HG02870 (cell line): ENCODE results near the gene FIP1L1.
A peak's percentile ranks its signal among the peaks of the same experiment; 100 is the strongest.
"Not testable (repeated sequence)": the region's sequence is repeated elsewhere in the genome, so short reads cannot be mapped to it uniquely, and the experiment has no call there.

Source experiments
- ATAC-seq: cut with Tn5 transposase; IDR thresholded peaks from one replicate; pipeline ENCODE4 v1.9.1; 2021; ENCODE audit warnings: mild to moderate bottlenecking, moderate library complexity; ENCODE audit not compliant: unreplicated experiment

FIP1L1 gene

DNA sequence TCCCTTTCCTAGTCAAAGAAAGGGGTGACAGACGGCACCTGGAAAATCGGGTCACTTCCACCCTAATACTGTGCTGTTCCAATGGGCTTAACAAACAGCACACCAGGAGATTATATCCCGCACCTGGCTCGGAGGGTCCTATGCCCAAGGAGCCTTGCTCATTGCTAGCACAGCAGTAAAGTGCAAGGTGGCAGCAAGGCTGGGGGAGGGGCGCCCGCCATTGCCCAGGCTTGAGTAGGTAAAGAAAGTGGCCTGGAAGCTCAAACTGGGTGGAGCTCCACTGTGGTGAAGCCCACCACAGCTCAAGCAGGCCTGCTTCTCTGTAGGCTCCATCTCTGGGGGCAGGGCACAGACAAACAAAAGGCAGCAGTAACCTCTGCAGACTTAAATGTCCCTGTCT lies 89.1 kb downstream of the FIP1L1 start:
- not testable (repeated sequence) for ATAC-seq

- ATAC-seq = no peak
These were observed 99.0 kb downstream of the FIP1L1 start for GRCh38 chr4:53476232-53477037.

GRCh38 chr4:53477038-53477565 lies 99.7 kb downstream of the FIP1L1 start:
- no peak for ATAC-seq

DNA sequence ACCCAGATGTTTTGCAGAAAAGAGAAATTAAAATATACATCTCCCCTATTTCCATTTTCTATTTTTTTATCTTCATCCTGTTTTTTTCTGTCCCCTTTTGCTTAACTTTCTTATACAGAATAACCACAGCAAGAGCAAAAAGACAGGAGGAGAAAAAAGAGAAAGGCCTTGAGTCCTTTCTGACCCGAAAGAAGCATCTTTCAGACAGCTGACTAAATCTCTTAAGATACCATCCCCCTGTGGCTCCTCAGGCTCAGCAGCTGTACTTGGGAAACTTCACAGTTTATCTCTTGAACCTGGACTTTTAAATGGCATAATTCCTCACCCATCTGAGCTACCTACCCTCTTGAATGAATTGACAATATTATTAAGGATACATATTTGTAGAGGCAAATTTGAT lies 100.2 kb downstream of the FIP1L1 start:
- ATAC-seq = no peak

DNA sequence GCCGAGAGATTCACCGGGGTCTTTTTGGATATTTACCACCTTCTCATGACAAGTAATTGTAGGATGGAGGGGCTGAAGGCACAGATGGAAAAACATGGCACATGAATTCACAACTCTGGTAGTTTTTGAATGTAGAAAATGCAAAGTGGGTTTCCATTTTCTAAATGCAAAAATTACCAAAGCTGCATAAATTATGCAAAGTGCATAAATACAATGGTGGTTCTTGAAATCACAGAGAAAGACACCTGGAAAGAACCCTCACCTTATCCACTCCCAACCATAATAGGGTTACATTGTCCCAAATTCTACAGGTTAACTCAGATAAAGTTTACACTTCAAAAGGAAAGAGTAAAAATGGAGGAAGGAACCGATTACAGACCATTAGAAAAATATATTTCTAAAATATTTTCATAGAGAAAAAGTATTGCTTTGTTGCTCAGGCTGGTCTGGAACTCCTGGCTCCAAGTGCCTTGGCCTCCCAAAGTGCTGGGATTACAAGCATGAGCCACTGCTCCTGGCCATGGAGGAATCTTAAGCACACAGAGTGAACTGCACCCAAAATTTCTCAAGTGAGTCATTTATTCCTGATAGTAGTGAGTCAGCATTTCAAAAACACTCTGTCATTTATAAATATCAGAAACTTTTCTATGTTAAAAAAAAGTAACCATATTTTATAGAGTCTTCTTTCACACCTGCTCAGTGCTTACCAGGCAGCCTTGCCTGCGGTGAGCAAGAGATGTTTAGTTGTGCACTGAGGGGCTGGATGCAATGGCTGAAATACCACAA lies 101.4 kb downstream of the FIP1L1 start:
- no peak for ATAC-seq

DNA sequence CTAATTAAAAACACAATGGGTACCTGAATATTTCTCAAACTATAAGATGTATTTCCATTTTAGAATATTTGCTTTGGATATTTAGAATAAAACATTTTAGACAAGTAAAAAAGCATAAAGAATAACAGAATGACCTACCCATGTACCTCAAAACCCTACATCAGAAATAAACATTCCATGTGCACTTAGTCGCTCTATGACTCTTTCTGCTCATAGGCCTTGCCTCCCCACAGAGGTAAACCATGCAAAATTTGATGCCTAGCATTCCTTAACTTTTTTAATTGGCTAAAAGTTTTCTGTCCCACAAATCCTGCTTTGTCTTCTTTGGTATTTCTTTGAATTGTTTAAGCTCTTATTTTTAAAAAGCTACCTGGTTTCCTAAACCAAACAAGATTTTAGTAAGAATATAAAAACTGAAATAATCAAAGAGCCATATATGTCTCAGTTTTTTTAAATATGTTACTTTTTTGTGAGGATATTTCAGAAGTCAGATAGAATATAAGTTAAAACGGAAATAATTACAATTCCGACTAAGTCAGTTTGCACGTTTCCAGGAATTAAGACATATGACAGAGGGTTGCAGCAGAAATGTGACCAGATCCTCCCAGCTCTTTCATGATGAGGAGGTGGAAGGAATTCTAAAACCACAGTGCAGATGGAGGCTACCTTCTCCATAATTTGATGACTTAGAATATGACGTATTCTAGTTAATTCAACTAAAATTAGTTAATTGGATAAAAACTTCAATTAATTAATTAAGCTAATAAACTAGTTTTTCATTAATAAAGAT lies 102.5 kb downstream of the FIP1L1 start:
- no peak for ATAC-seq

GRCh38 chr4:53480909-53481308 lies 103.5 kb downstream of the FIP1L1 start:
- ATAC-seq = no peak

DNA sequence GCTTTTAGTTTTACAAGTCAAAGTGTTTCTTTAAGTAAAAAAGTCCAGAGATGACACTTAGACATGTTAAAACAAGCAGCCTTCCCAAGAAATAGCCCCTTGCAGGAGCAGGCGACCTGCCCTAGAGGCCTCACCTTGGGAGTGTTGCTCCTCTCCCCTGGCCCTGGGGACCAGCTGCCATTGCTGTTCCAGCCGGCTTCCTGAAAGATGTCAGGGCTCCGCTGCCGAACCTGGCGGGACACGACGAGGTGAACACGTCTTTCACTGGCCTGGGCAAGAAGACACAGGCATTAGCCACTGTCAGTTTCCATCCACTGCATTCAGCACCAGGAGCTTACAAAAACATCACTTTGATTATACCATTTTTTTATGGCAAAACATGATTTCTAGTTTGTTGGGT lies 104.1 kb downstream of the FIP1L1 start:
- no peak for ATAC-seq

GRCh38 chr4:53483250-53483649 lies 105.8 kb downstream of the FIP1L1 start:
- no peak for ATAC-seq

GRCh38 chr4:53484911-53485657 lies 107.6 kb downstream of the FIP1L1 start:
- no peak for ATAC-seq

DNA sequence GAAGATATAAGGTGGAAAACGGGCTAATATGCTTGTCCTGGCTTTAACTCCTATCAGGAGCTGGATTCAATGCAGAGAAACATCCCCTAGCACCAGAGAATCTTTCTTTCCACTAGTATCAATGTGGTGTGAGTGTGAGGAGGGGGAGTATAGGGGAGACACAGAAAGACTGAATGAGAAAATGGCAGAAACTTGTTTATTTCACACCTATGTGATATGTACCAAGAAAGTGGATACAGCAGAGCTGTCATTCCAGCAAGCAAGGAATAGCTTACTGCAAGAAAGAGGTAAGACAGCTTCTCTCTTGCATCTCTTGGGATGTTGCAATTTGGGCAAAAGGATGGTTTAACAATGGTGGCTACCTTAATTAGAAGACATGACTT lies 108.2 kb downstream of the FIP1L1 start:
- no peak for ATAC-seq

DNA sequence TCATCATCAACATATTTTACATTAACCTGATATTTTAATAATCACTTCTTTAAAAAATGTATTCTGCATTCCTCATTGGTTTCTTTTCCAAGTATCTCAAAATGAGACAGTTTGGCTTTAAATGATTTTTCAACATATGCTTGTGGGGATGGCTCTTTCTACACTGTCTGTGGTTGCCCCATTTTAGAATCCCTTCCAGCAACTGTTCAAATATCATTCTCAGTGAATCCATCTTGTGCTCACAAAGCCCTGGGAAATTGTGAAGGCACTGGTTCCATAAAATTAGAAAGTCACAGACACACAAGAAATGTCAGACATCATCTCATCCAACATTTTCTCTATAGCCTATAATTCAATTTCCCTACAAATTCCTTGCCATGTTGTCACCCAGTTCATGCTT lies 110.3 kb downstream of the FIP1L1 start:
- ATAC-seq = no peak

GRCh38 chr4:53489279-53489889 lies 111.9 kb downstream of the FIP1L1 start:
- no peak for ATAC-seq

- ATAC-seq = no peak
These were observed 112.9 kb downstream of the FIP1L1 start for GRCh38 chr4:53490161-53490956.

GRCh38 chr4:53490965-53491622 lies 113.7 kb downstream of the FIP1L1 start:
- ATAC-seq = peak; percentile 57

DNA sequence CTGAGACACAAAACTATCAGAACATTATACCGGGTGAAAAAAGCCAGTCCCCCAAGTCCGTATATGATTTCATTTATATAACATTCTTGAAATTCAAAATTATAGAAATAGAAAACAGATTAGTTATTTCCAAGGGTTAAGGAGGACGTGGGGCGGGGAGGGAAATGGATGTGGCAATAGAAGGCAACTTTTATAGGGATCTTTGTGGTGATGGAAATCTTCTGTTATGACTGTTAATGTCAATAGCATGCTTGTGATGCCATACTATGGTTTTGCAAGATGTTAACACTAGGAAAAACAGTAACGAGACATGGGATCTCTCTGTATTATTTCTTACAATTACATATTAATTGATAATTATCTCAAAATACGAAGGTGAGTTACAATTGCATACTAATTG lies 117.4 kb downstream of the FIP1L1 start:
- ATAC-seq = no peak

DNA sequence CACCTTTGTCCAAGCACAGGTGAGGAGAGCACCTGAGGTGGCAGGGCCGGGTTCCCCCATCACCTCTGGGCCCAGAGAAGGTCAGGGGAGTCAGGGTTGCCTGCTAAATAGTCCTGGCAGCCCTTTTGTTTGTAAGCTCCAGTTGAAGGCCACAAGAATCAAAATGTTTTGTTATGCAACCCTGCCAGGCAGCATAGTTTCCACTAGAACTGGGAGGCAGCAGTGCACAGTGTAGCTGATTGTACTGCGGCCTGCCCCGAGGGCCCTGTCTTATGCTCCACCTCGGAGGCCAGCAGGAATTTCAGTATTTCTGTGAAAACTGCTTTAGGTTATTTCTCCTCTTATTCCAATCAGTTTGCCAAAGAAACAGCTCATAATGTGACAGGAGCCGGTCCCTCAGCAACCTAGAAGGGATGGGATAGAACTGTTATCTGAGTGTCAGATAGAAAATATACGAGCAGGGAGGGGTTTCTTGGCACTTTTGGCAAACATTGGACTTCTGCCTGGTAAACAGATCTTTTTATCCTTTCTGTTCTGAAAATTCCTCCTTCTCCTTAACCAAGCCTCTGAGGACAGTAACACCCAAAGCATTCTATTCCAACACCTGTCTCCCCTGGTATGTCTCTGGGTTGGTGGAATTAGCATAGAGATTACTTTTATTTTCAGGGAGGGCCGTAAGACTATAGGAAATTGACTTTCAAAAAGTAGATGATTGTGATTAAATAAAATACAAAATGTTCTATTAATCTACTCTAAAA lies 120.2 kb downstream of the FIP1L1 start:
- ATAC-seq = no peak

DNA sequence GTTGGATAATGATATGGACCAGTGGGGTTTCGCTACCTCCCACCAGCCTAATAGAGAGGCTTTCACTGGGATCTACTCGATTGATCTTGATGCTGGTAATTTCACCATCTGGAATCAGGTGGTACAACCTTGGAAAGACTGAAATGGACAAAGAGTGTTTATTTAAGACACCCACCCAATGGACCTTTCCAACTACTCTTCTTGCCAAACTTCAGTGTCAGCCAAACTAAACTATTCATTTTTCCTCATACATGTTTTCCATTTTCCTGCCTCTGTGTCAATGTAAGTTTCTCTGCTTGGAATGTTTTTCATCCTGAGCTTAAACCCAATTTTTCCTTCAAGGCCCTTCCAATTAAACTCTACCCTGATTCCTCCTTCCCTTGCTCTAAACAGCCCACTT lies 121.3 kb downstream of the FIP1L1 start:
- ATAC-seq = no peak
